HG03060 (cell line): Measurements from ENCODE around the gene SLC28A2.
"Not testable (repeated sequence)": the region's sequence is repeated elsewhere in the genome, so short reads cannot be mapped to it uniquely, and the experiment has no call there.

Source experiments
- ATAC-seq: cut with Tn5 transposase; IDR thresholded peaks from one replicate; pipeline ENCODE4 v1.9.1; 2021; ENCODE audit warnings: low read depth, moderate number of reproducible peaks; ENCODE audit not compliant: unreplicated experiment

The SLC28A2 gene

GRCh38 chr15:45251888-45252287, at the start of gene SLC28A2:
Gene SLC28A2, plus strand, starts transcription at chr15:45252234. Its CDS starts 982 bp downstream, at chr15:45253216.
- ATAC-seq, result no peak

- no peak for ATAC-seq
These were observed 48.9 kb upstream of the SLC28A2 start for GRCh38 chr15:45203182-45203581.

- ATAC-seq, result no peak
These were observed 46.8 kb upstream of the SLC28A2 start for GRCh38 chr15:45205192-45205591.

- no peak for ATAC-seq
These were observed 39.5 kb upstream of the SLC28A2 start for GRCh38 chr15:45212493-45212892.

GRCh38 chr15:45221053-45221599, 30.9 kb upstream of the SLC28A2 start:
- no peak for ATAC-seq

GRCh38 chr15:45221967-45222366, 30.1 kb upstream of the SLC28A2 start:
- ATAC-seq, result no peak

GRCh38 chr15:45224621-45225217, 27.3 kb upstream of the SLC28A2 start:
- ATAC-seq, result no peak

- no peak for ATAC-seq
These were observed 26.3 kb upstream of the SLC28A2 start for GRCh38 chr15:45225506-45226273.

GRCh38 chr15:45228931-45229330, 23.1 kb upstream of the SLC28A2 start:
- ATAC-seq, result no peak

GRCh38 chr15:45230245-45230965, 21.6 kb upstream of the SLC28A2 start:
- ATAC-seq, result no peak

GRCh38 chr15:45231132-45231531, 20.9 kb upstream of the SLC28A2 start:
- no peak for ATAC-seq

GRCh38 chr15:45231864-45232562, 20.0 kb upstream of the SLC28A2 start:
- ATAC-seq, result no peak

GRCh38 chr15:45234562-45235235, 17.3 kb upstream of the SLC28A2 start:
- ATAC-seq, result no peak

- not testable (repeated sequence) for ATAC-seq
These were observed 15.2 kb upstream of the SLC28A2 start for GRCh38 chr15:45236806-45237205.

GRCh38 chr15:45242289-45242688, 9.7 kb upstream of the SLC28A2 start:
- no peak for ATAC-seq

GRCh38 chr15:45249125-45249780, 2.8 kb upstream of the SLC28A2 start:
- ATAC-seq, result no peak

- no peak for ATAC-seq
These were observed 1.3 kb downstream of the SLC28A2 start for GRCh38 chr15:45253330-45253729.

GRCh38 chr15:45254405-45254804, 2.4 kb downstream of the SLC28A2 start:
- ATAC-seq, result no peak

GRCh38 chr15:45254824-45255223, 2.8 kb downstream of the SLC28A2 start:
- not testable (repeated sequence) for ATAC-seq

GRCh38 chr15:45259796-45260195, 7.8 kb downstream of the SLC28A2 start:
- ATAC-seq, result no peak
